ENCODE data around the gene FNDC5. TPM values are rescaled to one million over a fixed set of nuclear protein-coding genes. Genes with fewer than 3 reads are reported as not detected.

Gene FNDC5
- total and polyA plus RNA-seq, 10 of the 15 experiments (the other 5 are each of a cell fraction or from before 2014, with no cell fraction given), result 0.01 to 0.29 (median 0.19) TPM; not detected in 4

DNA sequence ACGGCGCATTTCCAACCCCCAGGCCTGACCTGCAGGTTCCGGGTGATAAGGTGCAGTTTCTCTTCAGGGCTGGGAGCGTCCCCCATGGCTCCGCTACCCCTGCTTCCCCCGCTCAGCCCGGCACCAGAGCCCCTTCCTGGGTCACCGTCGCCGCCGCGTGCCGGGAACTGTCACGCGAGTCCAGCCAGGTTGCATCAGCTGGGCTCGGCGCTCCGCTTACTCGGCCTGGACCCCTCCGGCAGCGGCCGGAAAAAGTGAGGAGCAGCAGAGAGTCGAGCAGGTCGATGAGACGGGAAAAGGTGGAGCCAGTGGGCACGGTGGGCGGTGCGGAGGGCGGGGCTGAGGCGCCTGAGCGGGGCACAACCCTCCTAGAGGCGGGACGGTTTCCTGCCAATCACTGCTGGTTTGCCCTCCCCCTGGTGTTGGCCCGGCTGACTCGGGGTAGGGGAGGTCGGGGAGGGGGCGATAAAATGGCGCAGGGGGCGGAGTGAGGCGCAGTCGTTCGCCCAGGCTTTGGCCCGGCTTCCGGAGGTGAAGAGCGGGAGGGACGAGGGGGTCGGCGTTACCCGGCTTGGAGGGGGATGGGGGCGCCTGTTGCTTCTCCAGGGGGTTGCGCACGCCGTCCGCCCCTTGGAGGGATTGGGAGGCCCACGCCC lies 53.4 kb downstream of the FNDC5 start, which contains the start of the genes S100PBP and YARS1 (continued):
- TF ChIP-seq, protein P1, sequence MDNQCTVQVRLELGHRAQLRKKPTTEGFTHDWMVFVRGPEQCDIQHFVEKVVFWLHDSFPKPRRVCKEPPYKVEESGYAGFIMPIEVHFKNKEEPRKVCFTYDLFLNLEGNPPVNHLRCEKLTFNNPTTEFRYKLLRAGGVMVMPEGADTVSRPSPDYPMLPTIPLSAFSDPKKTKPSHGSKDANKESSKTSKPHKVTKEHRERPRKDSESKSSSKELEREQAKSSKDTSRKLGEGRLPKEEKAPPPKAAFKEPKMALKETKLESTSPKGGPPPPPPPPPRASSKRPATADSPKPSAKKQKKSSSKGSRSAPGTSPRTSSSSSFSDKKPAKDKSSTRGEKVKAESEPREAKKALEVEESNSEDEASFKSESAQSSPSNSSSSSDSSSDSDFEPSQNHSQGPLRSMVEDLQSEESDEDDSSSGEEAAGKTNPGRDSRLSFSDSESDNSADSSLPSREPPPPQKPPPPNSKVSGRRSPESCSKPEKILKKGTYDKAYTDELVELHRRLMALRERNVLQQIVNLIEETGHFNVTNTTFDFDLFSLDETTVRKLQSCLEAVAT (IDR thresholded peaks at IDR 0.05), result peak; percentile 100
- no peak for TF ChIP-seq RFX5 (IDR thresholded peaks at IDR 0.05; ENCODE audit: low read depth, low read length)
- TF ChIP-seq ZNF217 (IDR thresholded peaks at IDR 0.05), result no peak
- TF ChIP-seq SREBF2 (IDR thresholded peaks at IDR 0.05; ENCODE audit: low read length), result no peak
- peak; percentile 93 for TF ChIP-seq TCF3 (IDR thresholded peaks at IDR 0.05; ENCODE audit: borderline replicate concordance, insufficient read depth, low read depth, low read length)
- TF ChIP-seq HDAC6 (IDR thresholded peaks at IDR 0.05; ENCODE audit: unreplicated experiment), result peak; percentile 16
- no peak for TF ChIP-seq KAT2A (conservative IDR thresholded peaks at IDR 0.05; ENCODE audit: control insufficient read depth, low read depth, low read length)
- peak; percentile 84 for TF ChIP-seq MEF2A (IDR thresholded peaks at IDR 0.05; ENCODE audit: insufficient read depth, low read depth, low read length)
- TF ChIP-seq ZNF207 (IDR thresholded peaks at IDR 0.05; ENCODE audit: borderline replicate concordance), result peak; percentile 99
- no peak for TF ChIP-seq SMC3 (IDR thresholded peaks at IDR 0.05; ENCODE audit: borderline replicate concordance, low read length)
- TF ChIP-seq, protein P2, sequence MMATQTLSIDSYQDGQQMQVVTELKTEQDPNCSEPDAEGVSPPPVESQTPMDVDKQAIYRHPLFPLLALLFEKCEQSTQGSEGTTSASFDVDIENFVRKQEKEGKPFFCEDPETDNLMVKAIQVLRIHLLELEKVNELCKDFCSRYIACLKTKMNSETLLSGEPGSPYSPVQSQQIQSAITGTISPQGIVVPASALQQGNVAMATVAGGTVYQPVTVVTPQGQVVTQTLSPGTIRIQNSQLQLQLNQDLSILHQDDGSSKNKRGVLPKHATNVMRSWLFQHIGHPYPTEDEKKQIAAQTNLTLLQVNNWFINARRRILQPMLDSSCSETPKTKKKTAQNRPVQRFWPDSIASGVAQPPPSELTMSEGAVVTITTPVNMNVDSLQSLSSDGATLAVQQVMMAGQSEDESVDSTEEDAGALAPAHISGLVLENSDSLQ (IDR thresholded peaks at IDR 0.05), result peak; percentile 98
- peak; percentile 20; the same call in 1 of the 2 replicates for TF ChIP-seq NRF1 (conservative IDR thresholded peaks at IDR 0.05; ENCODE audit: low read depth, low read length)
- TF ChIP-seq, protein P3, sequence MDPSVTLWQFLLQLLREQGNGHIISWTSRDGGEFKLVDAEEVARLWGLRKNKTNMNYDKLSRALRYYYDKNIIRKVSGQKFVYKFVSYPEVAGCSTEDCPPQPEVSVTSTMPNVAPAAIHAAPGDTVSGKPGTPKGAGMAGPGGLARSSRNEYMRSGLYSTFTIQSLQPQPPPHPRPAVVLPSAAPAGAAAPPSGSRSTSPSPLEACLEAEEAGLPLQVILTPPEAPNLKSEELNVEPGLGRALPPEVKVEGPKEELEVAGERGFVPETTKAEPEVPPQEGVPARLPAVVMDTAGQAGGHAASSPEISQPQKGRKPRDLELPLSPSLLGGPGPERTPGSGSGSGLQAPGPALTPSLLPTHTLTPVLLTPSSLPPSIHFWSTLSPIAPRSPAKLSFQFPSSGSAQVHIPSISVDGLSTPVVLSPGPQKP (IDR thresholded peaks at IDR 0.05; ENCODE audit: low read depth, low read length), result peak; percentile 98
- peak; percentile 96 for TF ChIP-seq HDGF (IDR thresholded peaks at IDR 0.05)
- TF ChIP-seq PAX8 (IDR thresholded peaks at IDR 0.05), result no peak
- peak; percentile 99 for TF ChIP-seq MXI1 (IDR thresholded peaks at IDR 0.05; ENCODE audit: low read depth, low read length)
- TF ChIP-seq, protein P4, sequence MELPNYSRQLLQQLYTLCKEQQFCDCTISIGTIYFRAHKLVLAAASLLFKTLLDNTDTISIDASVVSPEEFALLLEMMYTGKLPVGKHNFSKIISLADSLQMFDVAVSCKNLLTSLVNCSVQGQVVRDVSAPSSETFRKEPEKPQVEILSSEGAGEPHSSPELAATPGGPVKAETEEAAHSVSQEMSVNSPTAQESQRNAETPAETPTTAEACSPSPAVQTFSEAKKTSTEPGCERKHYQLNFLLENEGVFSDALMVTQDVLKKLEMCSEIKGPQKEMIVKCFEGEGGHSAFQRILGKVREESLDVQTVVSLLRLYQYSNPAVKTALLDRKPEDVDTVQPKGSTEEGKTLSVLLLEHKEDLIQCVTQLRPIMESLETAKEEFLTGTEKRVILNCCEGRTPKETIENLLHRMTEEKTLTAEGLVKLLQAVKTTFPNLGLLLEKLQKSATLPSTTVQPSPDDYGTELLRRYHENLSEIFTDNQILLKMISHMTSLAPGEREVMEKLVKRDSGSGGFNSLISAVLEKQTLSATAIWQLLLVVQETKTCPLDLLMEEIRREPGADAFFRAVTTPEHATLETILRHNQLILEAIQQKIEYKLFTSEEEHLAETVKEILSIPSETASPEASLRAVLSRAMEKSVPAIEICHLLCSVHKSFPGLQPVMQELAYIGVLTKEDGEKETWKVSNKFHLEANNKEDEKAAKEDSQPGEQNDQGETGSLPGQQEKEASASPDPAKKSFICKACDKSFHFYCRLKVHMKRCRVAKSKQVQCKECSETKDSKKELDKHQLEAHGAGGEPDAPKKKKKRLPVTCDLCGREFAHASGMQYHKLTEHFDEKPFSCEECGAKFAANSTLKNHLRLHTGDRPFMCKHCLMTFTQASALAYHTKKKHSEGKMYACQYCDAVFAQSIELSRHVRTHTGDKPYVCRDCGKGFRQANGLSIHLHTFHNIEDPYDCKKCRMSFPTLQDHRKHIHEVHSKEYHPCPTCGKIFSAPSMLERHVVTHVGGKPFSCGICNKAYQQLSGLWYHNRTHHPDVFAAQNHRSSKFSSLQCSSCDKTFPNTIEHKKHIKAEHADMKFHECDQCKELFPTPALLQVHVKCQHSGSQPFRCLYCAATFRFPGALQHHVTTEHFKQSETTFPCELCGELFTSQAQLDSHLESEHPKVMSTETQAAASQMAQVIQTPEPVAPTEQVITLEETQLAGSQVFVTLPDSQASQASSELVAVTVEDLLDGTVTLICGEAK (IDR thresholded peaks at IDR 0.05; ENCODE audit: borderline replicate concordance), result peak; percentile 63; the same call in 1 of the 2 replicates
- TF ChIP-seq NFYA (IDR thresholded peaks at IDR 0.05; ENCODE audit: borderline replicate concordance, low read depth, low read length), result no peak
- TF ChIP-seq RCOR1 (conservative IDR thresholded peaks at IDR 0.05; ENCODE audit: low read depth, low read length), result no peak; the same call in 1 of the 2 replicates

Measured in GM12878 (cell line).